Breast epithelium (tissue), 3 donors: ENCODE measurements around the gene CFAP58.

Experiments used
- POLR2A ChIP-seq: fragments of 450-650 bp; IDR thresholded peaks from one replicate; pipeline ENCODE4 v1.6.1; 2016; ENCODE audit warnings: antibody characterized with exemption, mild to moderate bottlenecking, moderate library complexity
- POLR2AphosphoS5 ChIP-seq, 3 donors: sonication (generic); formaldehyde crosslinking; IDR thresholded peaks; one replicate each; pipeline ENCODE4 v1.6.1; 2017; ENCODE audit warnings: antibody characterized with exemption in 3 of 3
- TF ChIP-seq, protein P1 (sequence below), 3 donors: fragments of 450-650 bp; IDR thresholded peaks; one replicate each; pipeline ENCODE4 v1.5.1; 2016 to 2017; ENCODE audit warnings: antibody characterized with exemption in 3 of 3, mild to moderate bottlenecking in 3 of 3, moderate library complexity in 3 of 3

- TF ChIP-seq, protein P1, sequence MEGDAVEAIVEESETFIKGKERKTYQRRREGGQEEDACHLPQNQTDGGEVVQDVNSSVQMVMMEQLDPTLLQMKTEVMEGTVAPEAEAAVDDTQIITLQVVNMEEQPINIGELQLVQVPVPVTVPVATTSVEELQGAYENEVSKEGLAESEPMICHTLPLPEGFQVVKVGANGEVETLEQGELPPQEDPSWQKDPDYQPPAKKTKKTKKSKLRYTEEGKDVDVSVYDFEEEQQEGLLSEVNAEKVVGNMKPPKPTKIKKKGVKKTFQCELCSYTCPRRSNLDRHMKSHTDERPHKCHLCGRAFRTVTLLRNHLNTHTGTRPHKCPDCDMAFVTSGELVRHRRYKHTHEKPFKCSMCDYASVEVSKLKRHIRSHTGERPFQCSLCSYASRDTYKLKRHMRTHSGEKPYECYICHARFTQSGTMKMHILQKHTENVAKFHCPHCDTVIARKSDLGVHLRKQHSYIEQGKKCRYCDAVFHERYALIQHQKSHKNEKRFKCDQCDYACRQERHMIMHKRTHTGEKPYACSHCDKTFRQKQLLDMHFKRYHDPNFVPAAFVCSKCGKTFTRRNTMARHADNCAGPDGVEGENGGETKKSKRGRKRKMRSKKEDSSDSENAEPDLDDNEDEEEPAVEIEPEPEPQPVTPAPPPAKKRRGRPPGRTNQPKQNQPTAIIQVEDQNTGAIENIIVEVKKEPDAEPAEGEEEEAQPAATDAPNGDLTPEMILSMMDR (IDR thresholded peaks at IDR 0.05) = no peak
- TF ChIP-seq POLR2A (no peak), POLR2AphosphoS5 (IDR thresholded peaks at IDR 0.05) (no peak)
Measured at GRCh38 chr10:104437226-104437625, 83.6 kb downstream of the CFAP58 start.
